Endodermal cell (in vitro differentiated cells): Measurements from ENCODE around the gene SUFU. TPM values are rescaled to one million over a fixed set of nuclear protein-coding genes. Genes with fewer than 3 reads are reported as not detected.

Source experiments
- DNase-seq: peaks from one replicate; pipeline ENCODE4 v3.0.0-alpha.2; 2017
- H3K27ac ChIP-seq: 2 replicates; pipeline ENCODE4 v1.5.1; 2013; ENCODE audit warnings: mild to moderate bottlenecking, low read depth, low read length, moderate library complexity
- H3K27me3 ChIP-seq: 2 replicates; pipeline ENCODE4 v1.6.1; 2013; ENCODE audit warnings: mild to moderate bottlenecking, low read length, moderate library complexity; ENCODE audit not compliant: insufficient read depth, control insufficient read depth, poor library complexity, severe bottlenecking
- H3K36me3 ChIP-seq: 2 replicates; pipeline ENCODE4 v1.7.0; 2013; ENCODE audit warnings: mild to moderate bottlenecking, low read length, moderate library complexity; ENCODE audit not compliant: control insufficient read depth, insufficient read depth
- H3K4me1 ChIP-seq: one replicate; pipeline ENCODE4 v1.7.0; 2013; ENCODE audit warnings: low read length; ENCODE audit not compliant: control insufficient read depth, insufficient read depth
- H3K4me3 ChIP-seq: 2 replicates; pipeline ENCODE4 v1.5.1; 2013; ENCODE audit warnings: mild to moderate bottlenecking, low read length, moderate library complexity
- H3K9ac ChIP-seq: 2 replicates; pipeline ENCODE4 v1.6.1; 2013; ENCODE audit warnings: mild to moderate bottlenecking, low read length, moderate library complexity; ENCODE audit not compliant: poor library complexity, severe bottlenecking; ENCODE audit errors: extremely low read depth
- H3K9me3 ChIP-seq: 2 replicates; pipeline ENCODE4 v1.6.1; 2013; ENCODE audit warnings: mild to moderate bottlenecking, low read length, moderate library complexity; ENCODE audit not compliant: control insufficient read depth
- H3K27ac Mint-ChIP-seq: 2 replicates; pipeline ENCODE4 v1.8.0; 2020; ENCODE audit warnings: mixed read lengths
- H3K27me3 Mint-ChIP-seq: 2 replicates; pipeline ENCODE4 v1.8.0; 2021; ENCODE audit warnings: mild to moderate bottlenecking, mixed read lengths; ENCODE audit not compliant: insufficient read depth
- H3K36me3 Mint-ChIP-seq: 2 replicates; pipeline ENCODE4 v1.8.0; 2020; ENCODE audit warnings: low read depth, mixed read lengths
- H3K4me1 Mint-ChIP-seq: 2 replicates; pipeline ENCODE4 v1.8.0; 2020; ENCODE audit warnings: mixed read lengths
- H3K4me3 Mint-ChIP-seq: 2 replicates; pipeline ENCODE4 v1.8.0; 2020; ENCODE audit warnings: mild to moderate bottlenecking, moderate library complexity, mixed read lengths
- H3K9me3 Mint-ChIP-seq: 2 replicates; pipeline ENCODE4 v1.8.0; 2020; ENCODE audit warnings: mild to moderate bottlenecking, mixed read lengths
- CTCF ChIP-seq: fragments of 200-600 bp; sonication (generic); conservative IDR thresholded peaks from 2 replicates; pipeline ENCODE4 v1.5.0; 2021; ENCODE audit warnings: antibody characterized with exemption, mild to moderate bottlenecking
- WGBS, 2 experiments: methylation state at CpG; one replicate each; pipeline versions ENCODE4 v1.1.5 to v1.1.7; 2013; ENCODE audit warnings: missing lambda C conversion rate in 2 of 2, mixed read lengths in 1 of 2; ENCODE audit not compliant: insufficient coverage in 1 of 2, insufficient read length in 1 of 2; 5-methylcytosine and 5-hydroxymethylcytosine counted together
- total RNA-seq, 2 donors: library from RNA; stranded (reverse); fragmentation: NEBNext Ultra II Directional in 1 of 2; extraction: Animal tissue kit (Norgen Biotek cat#: 25700) in 1 of 2; gene quantifications; 2 replicates in 1 of 2; 3 replicates in 1 of 2; pipeline ENCODE4 v1.2.1, GENCODE V29; 2021

Gene SUFU
- total RNA-seq, 2 donors from 2014 or later: 19.1 to 20.6 TPM

DNA sequence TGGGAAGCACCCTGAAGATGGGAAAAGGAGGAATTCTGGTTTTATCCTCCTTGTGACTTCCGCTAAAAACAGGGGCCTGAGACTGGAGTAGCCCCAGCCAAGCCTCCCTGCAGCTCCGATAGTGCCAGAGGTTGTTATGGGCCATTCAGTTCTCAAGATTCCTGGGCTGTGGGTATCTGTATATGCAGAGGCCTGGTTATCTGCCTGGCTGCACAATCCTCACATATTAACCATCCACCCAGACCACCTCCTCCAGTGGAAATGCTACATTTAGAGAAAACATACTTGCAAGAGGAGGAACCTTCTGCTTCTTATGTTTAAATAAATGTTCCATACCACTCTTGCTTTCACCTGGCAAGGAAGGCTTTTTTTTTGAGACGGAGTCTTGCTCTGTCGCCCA lies 175.8 kb downstream of the SUFU start:
- Mint-ChIP-seq H3K27ac (peak overlapping the region; percentile 91), H3K36me3 (peaks cover 44% of the 10 kb centered on the region), H3K4me3 (no peak overlapping the region), H3K9me3 (no peaks in the 10 kb centered on the region), H3K4me1 (peaks cover 47% of the 10 kb centered on the region), H3K27me3 (no peaks in the 10 kb centered on the region)
- Histone ChIP-seq H3K4me1 (peaks cover 12% of the 10 kb centered on the region), H3K9ac (no peak overlapping the region), H3K36me3 (peaks cover 19% of the 10 kb centered on the region), H3K4me3 (no peak overlapping the region), H3K27ac (peak overlapping the region; percentile 83), H3K9me3 (peaks cover 6% of the 10 kb centered on the region), H3K27me3 (no peaks in the 10 kb centered on the region)
- 95 to 98% methylated on average over 4 of the region's 4 CpGs for WGBS, 2 experiments
- no peak for TF ChIP-seq CTCF
- DNase-seq: no peak

DNA sequence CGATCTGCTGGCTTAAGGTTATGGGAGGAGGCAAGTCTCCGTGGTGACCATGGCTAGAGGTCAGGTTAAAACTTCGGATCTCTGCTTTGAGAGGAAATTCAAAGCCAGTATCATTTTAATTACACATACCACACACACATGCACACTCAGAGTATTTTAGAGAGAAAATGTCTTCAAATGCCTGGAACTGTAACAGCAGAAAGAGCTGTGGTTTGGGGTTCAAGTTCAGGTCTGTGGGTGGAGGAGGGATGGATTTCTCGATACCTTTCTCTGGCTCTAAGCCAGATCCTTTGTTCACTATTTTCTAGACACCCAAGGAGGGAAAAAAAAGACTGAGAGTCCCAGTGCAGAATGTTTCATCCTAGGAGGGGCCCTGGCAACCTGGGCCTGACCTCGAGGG lies 177.9 kb downstream of the SUFU start:
- Histone ChIP-seq H3K4me1 (peaks cover 3% of the 10 kb centered on the region), H3K27me3 (no peaks in the 10 kb centered on the region), H3K27ac (no peak overlapping the region), H3K4me3 (no peak overlapping the region), H3K9me3 (peaks cover 6% of the 10 kb centered on the region), H3K9ac (no peak overlapping the region), H3K36me3 (peaks cover 27% of the 10 kb centered on the region)
- peaks cover 53% of the 10 kb centered on the region for H3K36me3 Mint-ChIP-seq
- TF ChIP-seq CTCF: no peak
- H3K4me3 Mint-ChIP-seq: no peak overlapping the region
- DNase-seq: no peak
- no peaks in the 10 kb centered on the region for H3K9me3 Mint-ChIP-seq
- H3K27ac Mint-ChIP-seq: no peak overlapping the region
- 89 to 95% methylated on average over 1 to 5 of the region's 5 CpGs for WGBS, 2 experiments
- H3K4me1 Mint-ChIP-seq: peaks cover 26% of the 10 kb centered on the region
- H3K27me3 Mint-ChIP-seq: no peaks in the 10 kb centered on the region

DNA sequence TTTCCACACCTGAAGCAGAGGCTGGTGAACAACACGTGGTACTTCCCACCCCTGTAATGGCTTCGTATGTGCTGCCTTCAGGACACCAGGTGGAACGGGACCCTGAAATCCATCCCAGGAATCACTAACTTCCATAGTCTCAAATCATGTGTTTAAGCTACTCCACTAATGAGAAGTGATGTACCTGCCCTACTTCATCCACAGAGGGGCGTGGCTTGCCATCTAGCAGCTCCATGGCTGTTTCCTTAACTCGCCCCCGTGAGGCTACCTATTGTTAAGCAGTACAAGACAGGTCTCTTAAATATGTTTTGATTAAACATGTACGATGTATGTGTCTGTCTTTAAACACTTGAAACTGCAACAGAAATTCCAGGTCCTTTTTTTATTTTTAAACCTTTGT lies 178.6 kb downstream of the SUFU start:
- no peak overlapping the region for H3K9ac ChIP-seq
- Mint-ChIP-seq H3K4me3 (no peak overlapping the region), H3K27ac (no peak overlapping the region), H3K27me3 (no peaks in the 10 kb centered on the region), H3K36me3 (peaks cover 51% of the 10 kb centered on the region), H3K9me3 (no peaks in the 10 kb centered on the region), H3K4me1 (peaks cover 19% of the 10 kb centered on the region)
- no peak overlapping the region for H3K27ac ChIP-seq
- no peaks in the 10 kb centered on the region for H3K27me3 ChIP-seq
- H3K9me3 ChIP-seq: peaks cover 6% of the 10 kb centered on the region
- H3K4me1 ChIP-seq: peaks cover 3% of the 10 kb centered on the region
- 94 to 96% methylated on average over 3 to 7 of the region's 7 CpGs for WGBS, 2 experiments
- no peak for DNase-seq
- no peak overlapping the region for H3K4me3 ChIP-seq
- peaks cover 27% of the 10 kb centered on the region for H3K36me3 ChIP-seq
- no peak for TF ChIP-seq CTCF
